HG03571 (cell line): ENCODE data around the gene CCDC169.

ENCODE experiments used
- ATAC-seq: cut with Tn5 transposase; IDR thresholded peaks from one replicate; pipeline ENCODE4 v1.9.1; 2021; ENCODE audit not compliant: unreplicated experiment

The CCDC169 gene

DNA sequence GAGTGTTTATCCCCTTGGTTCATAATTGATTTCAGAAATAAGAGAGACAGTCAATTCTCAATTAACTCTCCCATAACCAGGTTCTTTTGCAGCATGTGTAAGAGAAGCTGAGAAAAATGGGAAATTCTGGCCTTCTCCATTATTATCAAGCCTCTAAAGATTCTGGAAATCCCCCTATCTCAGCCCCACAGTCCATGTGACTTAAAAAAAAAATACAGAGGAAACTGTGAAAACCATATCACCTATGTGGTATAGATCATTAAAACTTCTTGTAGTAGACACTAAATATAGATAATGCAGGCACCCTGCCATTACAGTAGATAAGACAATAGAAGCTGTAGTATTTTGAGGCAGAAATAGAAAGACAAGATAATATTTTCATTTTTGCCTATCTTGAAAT is 48.9 kb downstream of the CCDC169 start:
- no peak for ATAC-seq

DNA sequence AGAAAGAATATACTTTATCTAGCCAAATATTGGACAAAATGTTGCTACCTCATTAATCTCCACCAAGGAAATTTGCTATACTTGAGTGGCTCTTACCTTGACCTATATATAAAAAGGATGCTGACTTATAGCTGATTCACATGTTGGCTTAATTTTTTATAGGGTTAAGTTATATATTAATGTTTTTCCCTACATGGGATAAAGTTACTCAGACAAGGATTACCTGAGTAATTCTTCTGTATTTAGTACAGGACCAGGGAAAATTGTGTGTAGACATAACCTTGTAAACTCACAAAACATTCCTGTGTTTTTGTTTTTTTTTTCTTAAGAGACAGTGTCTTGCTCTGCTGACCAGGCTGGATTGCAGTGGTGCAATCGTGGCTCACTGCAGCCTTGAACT is 52.6 kb downstream of the CCDC169 start:
- ATAC-seq, result no peak

DNA sequence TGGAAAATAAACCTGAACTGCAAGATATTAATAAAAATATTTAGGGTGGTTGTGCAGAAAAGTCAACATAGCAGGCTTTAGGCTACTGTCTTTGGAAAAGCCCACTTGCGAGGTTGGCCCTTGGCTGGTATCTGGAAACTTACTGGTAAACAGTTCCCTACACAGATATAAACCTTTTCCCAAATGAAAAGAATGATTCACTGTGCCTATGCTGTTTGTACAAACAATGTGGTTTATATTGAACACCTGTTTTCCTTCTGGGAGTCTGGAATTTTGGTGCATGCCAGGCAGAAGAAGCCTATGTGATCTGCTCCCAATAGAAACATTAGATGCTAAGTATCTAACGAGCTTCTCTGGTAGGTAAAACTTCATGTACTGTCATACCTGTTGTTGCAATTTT is 53.5 kb downstream of the CCDC169 start:
- no peak for ATAC-seq

DNA sequence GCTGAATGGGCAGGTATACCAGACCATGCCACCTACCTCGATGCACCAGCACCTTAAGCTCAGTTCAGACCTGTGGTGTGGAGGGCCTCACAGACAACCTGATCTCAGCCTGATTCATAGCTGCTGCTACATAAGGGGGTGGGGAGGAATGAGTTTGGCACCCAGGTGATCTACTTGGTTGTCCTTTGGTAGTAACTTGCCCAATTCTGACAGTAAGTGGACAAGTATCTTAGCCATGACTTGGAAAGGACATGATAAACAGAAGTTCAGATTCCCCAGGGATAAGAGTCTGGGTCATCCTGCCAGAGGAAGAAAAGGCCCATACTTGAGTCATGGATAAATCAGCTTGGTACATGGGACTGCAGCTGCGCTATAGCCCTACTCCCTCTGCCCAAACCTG is 54.9 kb downstream of the CCDC169 start:
- no peak for ATAC-seq

DNA sequence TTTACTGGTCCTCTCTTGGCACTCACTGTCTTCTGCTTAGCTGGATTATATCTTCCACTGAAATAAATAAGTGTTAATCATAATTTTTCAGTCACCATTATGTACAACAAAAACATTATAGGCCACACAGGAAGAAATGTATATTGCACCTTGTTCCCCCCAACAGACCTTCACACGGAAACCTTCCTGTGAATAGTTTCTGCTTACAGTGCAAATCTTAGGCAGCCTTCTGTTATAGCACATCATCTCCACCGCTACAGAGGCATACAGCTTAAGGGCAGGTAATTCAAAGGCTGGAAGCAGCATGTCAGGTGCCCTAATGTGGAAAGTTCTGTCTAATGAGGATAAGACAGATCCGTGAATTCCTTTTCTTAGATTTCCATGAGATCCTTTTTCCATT is 66.4 kb downstream of the CCDC169 start:
- ATAC-seq, result no peak

DNA sequence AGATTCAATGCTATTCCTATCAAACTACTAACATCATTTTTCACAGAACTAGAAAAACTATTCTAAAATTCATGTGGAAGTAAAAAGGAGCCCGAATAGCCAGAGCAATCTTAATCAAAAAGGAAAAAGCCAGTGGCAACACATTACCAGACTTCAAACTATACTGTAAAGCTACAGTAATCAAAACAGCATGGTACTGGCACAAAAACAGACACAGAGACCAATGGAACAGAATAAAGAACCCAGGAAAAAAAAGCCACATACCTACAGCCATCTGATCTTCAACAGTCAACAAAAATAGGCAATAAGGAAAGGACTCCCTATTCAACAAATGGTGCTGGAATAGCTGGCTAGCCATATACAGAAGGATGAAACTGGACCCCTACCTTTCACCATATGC is 72.9 kb downstream of the CCDC169 start:
- ATAC-seq, result no peak

DNA sequence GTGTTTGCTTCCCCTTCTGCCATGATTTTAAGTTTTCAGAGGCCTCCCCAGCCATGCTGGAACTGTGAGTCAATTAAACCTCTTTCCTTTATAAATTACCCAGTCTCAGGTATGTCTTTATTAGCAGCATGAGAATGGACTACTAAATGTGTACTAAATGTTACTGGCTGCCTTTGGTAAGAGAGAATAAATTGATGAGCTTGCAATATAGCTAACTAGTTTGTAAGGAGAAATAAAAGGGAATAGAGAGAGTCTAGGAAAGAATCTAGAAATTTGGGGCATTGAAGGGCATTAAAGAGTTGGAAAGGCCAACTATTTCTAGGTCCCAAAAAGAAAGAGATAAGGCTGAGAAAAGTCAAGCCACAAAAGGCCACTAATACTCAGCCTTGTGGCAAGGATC is 77.7 kb downstream of the CCDC169 start:
- ATAC-seq, result no peak

DNA sequence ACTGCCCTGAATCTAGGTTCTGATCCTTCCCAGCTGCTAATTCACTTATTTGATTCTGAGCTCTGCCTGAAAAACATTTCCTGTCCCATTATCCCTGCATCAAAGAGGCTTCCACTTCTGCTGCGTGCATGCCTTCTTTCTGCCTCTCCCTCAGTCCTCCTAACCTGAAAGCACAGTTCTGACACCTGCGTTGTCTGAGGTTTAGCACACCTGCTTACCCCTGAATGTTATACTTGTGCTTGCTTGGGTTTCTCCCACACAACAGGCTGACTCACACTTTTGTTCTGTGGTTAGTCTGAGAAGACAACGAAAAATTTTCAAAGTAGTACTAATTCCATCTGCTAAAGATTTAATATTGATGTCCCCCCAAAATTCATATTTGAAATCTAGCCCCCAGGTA is 80.2 kb downstream of the CCDC169 start:
- ATAC-seq, result no peak

DNA sequence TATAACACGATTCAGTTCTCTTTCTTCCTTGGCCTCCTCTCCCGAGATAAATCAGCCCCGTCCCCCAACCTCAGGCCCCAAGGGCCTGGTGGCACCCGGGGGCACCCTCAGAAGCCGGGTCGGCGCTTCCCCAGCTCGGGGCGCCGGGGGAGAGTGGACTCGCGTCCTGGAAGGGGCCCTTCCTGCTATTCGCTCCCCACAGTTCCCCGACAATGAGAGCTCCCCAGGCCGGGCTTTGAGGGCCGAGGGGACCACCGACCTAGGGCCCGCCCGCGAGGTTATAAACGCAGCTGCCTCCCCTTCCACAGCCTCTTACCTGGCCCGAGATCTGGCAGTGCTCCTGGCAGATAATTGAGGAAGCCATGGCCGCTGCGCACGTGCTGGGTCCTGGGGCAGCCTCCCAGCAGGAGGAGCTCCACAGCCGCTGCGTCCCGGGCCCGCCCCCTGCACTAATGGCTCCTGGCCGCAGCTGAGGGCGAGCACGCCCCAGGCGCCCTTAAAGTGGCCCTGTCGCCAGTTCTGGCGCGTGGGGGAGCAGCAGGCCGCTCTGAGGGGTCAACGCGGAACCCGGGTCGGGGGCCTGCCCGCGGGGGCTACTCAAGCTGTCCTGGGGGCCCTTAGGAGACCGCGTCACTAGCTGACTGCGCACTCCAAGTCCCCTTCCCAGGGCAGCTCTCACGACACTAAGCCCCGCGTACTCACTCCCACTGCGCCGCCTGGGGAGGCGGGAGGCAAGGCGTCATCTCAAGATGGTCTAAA is 83.3 kb downstream of the CCDC169 start, which contains the start of gene SOHLH2:
Gene SOHLH2 (minus strand): TSS at position 394 of the 759 bp plus-strand sequence. CDS start 30 bp downstream, at position 364.
- ATAC-seq, result no peak

DNA sequence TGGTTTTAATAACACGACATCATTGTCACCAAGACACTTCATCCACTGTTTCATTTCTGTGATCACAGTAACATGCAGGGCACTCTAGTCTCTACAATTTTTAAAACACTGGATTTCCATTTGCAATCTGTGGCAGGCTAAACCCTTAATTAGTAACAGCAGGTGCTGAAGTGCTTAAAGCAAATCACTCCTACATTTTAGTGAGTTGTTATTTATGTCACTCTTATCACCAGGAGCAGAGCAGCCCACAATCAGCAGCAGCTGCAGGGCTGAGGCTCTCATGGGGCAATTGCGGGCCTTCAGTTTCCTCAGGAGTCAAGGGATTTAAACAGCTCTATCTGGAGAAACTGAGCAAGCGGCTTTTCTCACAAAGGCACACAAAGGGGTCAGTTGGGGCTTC is 84.8 kb downstream of the CCDC169 start:
- no peak for ATAC-seq

DNA sequence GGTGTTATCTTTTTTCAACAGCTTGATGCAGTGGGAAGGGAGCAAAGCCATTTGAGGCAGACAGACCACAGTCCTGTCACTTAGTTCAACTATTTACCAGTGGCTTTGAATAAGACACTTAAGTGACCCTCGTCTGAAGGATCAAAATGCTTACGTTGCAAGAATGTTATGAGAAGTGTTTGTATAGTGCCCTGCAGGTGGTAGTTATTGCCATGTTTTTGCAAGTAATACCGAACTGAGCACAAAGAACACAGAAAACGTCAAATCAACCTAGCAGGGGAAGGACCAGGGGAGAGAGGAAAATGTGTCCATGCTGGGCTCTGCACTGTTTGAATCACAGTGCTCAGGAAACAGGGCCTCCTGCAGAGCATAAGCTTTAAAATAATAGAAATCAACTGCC is 86.0 kb downstream of the CCDC169 start:
- no peak for ATAC-seq

DNA sequence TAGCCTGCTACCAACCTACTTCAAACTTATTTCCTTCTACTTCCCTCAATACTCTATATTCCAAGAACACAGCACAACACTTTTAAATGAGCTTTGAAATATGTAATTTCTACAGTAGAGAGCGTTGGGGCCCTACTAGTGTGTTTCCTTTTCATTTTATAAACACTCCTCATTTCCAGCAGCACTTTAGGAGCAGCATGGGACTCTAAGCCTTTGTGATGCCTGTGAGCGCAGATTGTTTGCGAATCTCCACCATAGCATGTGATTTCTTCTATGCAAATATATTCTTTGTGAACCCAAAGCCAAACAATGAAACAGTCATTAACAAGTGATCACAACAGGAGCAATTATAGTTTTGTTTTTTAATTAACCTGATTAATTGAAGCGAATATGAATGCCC is 86.9 kb downstream of the CCDC169 start:
- ATAC-seq, result no peak

DNA sequence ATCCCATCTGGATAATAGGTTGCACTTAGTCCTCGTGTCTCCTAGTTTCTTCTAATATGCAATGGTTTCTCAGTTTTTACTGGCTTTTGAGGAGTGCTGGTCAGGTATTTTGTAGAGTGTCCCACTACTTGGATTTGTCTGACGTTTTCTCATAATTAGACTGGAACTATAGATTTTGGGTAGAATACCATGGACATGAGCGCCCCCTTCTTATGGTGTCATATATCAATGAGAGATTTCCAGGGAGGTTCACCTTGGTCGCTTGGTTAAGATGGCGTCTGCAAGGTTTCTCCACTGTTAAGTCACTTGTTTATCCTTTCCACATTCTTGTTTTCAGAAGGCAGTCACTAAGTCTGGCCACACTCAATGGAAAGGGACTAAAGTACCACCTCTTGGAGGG is 89.9 kb downstream of the CCDC169 start:
- ATAC-seq, result no peak

DNA sequence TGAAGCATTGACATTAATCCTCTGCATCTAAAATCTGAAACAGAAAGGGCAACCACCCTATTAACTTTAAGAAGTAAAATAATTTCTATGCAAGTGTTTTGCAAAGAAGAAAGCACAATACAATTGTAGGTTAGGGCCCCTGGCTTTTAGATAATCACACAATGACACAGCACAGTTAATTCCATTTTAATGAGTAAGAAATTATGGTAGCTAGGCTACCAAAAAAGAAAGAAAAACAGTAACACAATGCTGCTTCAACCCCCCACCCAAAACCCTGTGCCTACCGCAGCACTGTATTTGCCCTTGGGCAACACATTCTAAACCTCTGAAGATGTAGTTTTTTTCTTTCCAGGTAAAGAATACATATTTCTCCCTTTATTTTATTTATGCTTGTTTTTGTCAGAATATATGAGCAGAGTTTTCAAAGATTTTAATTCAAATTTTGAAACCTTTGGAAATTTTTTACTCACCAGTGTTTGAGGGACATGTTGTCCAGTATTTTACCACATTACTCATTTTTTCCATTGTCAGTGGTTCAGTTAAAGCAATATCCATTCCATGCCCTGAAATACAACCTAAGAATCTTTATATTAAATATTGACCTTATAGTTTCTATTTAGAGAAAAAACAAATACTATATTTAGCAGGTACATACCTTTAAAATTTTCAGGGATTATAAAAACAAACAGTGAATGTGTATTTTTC is 104.3 kb downstream of the CCDC169 start:
- ATAC-seq, result no peak

DNA sequence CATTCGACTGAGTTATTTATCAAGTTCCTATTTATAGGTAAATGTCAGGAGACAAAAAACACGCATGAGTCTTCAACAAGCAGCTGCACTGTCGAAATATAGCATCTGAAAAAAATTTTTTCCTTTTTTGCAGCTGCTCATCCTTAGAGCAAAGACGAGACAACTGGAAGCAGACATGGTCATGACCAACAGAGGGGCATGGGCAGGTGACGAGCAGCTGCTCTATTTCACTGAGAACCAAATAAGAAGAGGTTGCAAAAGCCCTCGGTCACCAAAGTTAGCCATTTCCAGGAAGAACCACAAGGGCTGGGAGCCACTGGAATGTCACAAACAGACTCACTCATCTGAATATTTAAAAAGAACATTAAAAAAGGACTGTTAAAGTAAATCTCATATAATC is 105.4 kb downstream of the CCDC169 start:
- ATAC-seq, result no peak

DNA sequence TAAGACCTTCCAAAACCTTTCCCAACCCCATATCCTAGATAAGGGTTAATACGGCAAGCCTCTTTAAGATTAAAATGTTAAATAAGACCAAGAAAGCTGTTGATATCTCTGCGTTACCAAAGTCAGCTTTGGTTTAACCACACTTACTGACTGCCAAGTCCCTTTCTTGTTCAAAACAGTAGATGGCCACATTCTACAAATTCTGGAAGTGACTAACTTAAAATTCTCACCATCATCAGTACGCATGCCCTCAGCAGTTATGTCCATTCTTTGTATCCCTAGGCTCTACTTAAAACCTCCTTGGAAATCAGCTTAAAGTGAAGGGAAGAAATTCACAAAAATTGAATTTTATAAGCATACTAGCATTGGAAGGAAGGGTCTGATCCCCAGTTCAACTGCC is 106.8 kb downstream of the CCDC169 start:
- no peak for ATAC-seq

DNA sequence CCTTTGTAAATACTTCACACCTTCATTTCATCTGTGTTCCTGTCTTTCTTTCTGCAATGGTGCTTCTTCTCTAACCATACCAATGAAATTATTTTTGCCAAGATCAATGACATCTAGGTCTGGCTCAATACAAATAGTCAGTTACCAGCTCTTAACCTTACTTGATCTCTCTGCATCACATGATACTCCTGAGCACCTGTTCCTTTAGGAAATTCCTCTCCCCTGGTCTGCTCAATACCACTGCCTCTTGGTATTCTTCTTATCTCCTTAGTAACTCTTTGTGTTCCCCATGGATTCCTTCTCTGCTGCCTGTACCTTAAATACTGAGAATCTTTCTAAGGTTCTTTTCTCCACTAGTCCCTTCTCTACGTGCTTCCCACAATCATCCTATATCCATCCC is 109.2 kb downstream of the CCDC169 start:
- ATAC-seq, result no peak

DNA sequence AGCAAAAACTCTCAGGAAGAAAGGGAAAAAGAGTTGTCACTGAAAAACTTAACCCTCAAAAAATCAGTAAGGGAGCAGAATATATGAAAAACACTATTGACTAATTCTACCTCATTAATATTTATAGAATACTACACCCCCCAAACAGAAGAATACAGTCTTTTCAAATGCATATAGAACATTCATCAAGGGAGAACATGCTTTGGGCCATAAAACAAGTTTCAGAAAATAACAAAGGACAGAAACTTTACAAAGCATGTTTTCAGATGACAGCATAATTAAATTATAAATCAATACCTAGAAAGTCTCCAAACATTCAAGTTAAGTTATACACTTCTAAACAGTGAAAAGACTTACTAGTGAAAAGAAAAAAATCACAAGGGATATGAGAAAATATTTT is 113.7 kb downstream of the CCDC169 start:
- no peak for ATAC-seq
